SK-N-SH treated with all-trans-retinoic acid at 6 μM for 48 hours (cell line): Measurements from ENCODE around the gene PRSS21.

Source experiments
- ATAC-seq: fragments of 200-7000 bp; cut with Tn5 transposase; 3 replicates; pipeline ENCODE4 v1.9.1; 2020; ENCODE audit warnings: mild to moderate bottlenecking, moderate library complexity
- ARNTL ChIP-seq: fragments of 450-650 bp; formaldehyde crosslinking; IDR thresholded peaks from 2 replicates; pipeline ENCODE4 v1.5.0; 2020; ENCODE audit warnings: low read depth, mild to moderate bottlenecking, moderate library complexity, borderline replicate concordance
- BACH2 ChIP-seq: fragments of 250-450 bp; sonication (Bioruptor Pico); IDR thresholded peaks from 2 replicates; pipeline ENCODE4 v1.9.0; 2021; ENCODE audit warnings: mild to moderate bottlenecking, borderline replicate concordance
- CSDC2 ChIP-seq: fragments of 250-450 bp; sonication (Bioruptor Pico); IDR thresholded peaks from 2 replicates; pipeline ENCODE4 v1.5.0; 2020; ENCODE audit warnings: mild to moderate bottlenecking, moderate library complexity
- ESRRG ChIP-seq: fragments of 250-450 bp; sonication (Bioruptor Pico); IDR thresholded peaks from 2 replicates; pipeline ENCODE4 v1.6.1; 2021; ENCODE audit warnings: mild to moderate bottlenecking
- GLIS3 ChIP-seq: fragments of 250-450 bp; sonication (Bioruptor Pico); IDR thresholded peaks from 2 replicates; pipeline ENCODE4 v1.5.0; 2020; ENCODE audit warnings: mild to moderate bottlenecking, moderate library complexity
- ISL1 ChIP-seq: fragments of 250-450 bp; sonication (Bioruptor Pico); IDR thresholded peaks from 2 replicates; pipeline ENCODE4 v2.1.2; 2022; ENCODE audit warnings: mild to moderate bottlenecking, moderate library complexity
- OSR1 ChIP-seq: fragments of 250-450 bp; sonication (Bioruptor Pico); IDR thresholded peaks from 2 replicates; pipeline ENCODE4 v1.8.0; 2022; ENCODE audit warnings: moderate library complexity, mild to moderate bottlenecking, inconsistent platforms
- RARB ChIP-seq: fragments of 250-450 bp; sonication (Bioruptor Pico); IDR thresholded peaks from 2 replicates; pipeline ENCODE4 v1.8.0; 2021; ENCODE audit warnings: mild to moderate bottlenecking, moderate library complexity
- SNAI2 ChIP-seq: fragments of 250-450 bp; sonication (Bioruptor Pico); IDR thresholded peaks from 2 replicates; pipeline ENCODE4 v1.5.0; 2020; ENCODE audit warnings: mild to moderate bottlenecking, moderate library complexity
- ZC3H10 ChIP-seq: fragments of 250-450 bp; sonication (Bioruptor Pico); IDR thresholded peaks from 2 replicates; pipeline ENCODE4 v1.5.1; 2021; ENCODE audit warnings: mild to moderate bottlenecking, moderate library complexity
- ZFP30 ChIP-seq: fragments of 450-650 bp; formaldehyde crosslinking; IDR thresholded peaks from 2 replicates; pipeline ENCODE4 v1.5.0; 2022; ENCODE audit warnings: mild to moderate bottlenecking, moderate library complexity
- ZNF565 ChIP-seq: fragments of 450-650 bp; formaldehyde crosslinking; conservative IDR thresholded peaks from 2 replicates; pipeline ENCODE4 v1.5.0; 2020; ENCODE audit warnings: low read depth, mild to moderate bottlenecking, moderate library complexity
- ZNF70 ChIP-seq: fragments of 450-650 bp; formaldehyde crosslinking; IDR thresholded peaks from 2 replicates; pipeline ENCODE4 v1.5.0; 2020; ENCODE audit warnings: mild to moderate bottlenecking, moderate library complexity
- ZNF8 ChIP-seq: fragments of 450-650 bp; formaldehyde crosslinking; IDR thresholded peaks from 2 replicates; pipeline ENCODE4 v1.5.0; 2020; ENCODE audit warnings: mild to moderate bottlenecking, moderate library complexity
- TF ChIP-seq, protein P1 (sequence below): fragments of 250-450 bp; sonication (Bioruptor Pico); IDR thresholded peaks from 2 replicates; pipeline ENCODE4 v1.5.1; 2021; ENCODE audit warnings: mild to moderate bottlenecking, moderate library complexity
- TF ChIP-seq, protein P2 (sequence below): fragments of 250-450 bp; sonication (Bioruptor Pico); IDR thresholded peaks from 2 replicates; pipeline ENCODE4 v1.5.0; 2020; ENCODE audit warnings: mild to moderate bottlenecking, moderate library complexity
- TF ChIP-seq, protein P3 (sequence below): fragments of 250-450 bp; sonication (Bioruptor Pico); IDR thresholded peaks from 2 replicates; pipeline ENCODE4 v1.8.0; 2021; ENCODE audit warnings: low read depth, mild to moderate bottlenecking, moderate library complexity, borderline replicate concordance
- TF ChIP-seq, protein P4 (sequence below): fragments of 250-450 bp; sonication (Bioruptor Pico); IDR thresholded peaks from 2 replicates; pipeline ENCODE4 v1.8.0; 2020; ENCODE audit warnings: mild to moderate bottlenecking, moderate library complexity, borderline replicate concordance
- TF ChIP-seq, protein P5 (sequence below): fragments of 250-450 bp; sonication (Bioruptor Pico); IDR thresholded peaks from 2 replicates; pipeline ENCODE4 v1.5.1; 2020; ENCODE audit warnings: low read depth, mild to moderate bottlenecking, moderate library complexity

PRSS21 gene

DNA sequence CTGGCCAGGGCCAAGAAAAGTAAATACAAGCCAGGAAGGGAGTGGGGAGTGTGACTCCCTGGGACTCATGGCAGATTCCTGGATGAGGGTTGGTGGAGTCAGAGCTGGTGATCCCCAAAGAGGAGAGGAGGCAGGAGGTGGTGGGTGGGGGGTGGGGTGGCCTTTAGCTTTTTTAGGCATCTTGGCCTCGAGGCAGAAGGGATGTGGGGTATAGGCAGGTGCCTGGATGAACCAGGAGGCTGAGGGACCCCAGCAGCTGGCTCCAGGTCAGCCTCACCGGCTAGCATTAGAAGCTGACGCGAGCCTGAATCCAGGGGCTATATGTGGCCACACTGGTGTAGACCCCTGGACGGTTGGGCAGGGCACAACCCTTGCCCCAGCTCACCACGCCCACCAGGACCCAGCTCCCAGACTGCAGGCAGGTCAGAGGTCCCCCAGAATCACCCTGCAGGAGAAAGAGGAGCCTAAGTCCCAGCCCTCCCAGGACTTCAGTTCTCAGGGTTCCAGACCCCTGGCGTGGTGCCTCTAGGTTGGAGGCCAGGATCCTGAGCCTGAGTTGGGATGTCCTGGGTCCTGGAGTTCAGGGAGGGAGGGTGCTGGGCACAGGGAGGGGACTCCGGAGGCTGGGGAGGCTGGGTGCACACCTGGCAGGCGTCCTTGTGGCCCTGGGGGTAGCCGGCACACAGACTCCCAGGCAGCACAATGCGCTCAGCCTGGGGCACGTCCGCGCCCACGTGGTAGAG, 32.5 kb upstream of the PRSS21 start (continued):
- TF ChIP-seq, protein P1, sequence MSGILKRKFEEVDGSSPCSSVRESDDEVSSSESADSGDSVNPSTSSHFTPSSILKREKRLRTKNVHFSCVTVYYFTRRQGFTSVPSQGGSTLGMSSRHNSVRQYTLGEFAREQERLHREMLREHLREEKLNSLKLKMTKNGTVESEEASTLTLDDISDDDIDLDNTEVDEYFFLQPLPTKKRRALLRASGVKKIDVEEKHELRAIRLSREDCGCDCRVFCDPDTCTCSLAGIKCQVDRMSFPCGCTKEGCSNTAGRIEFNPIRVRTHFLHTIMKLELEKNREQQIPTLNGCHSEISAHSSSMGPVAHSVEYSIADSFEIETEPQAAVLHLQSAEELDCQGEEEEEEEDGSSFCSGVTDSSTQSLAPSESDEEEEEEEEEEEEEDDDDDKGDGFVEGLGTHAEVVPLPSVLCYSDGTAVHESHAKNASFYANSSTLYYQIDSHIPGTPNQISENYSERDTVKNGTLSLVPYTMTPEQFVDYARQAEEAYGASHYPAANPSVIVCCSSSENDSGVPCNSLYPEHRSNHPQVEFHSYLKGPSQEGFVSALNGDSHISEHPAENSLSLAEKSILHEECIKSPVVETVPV (CRISPR knock-in tag) = no peak
- TF ChIP-seq ARNTL (CRISPR knock-in tag) (no peak), ISL1 (CRISPR knock-in tag) (no peak), RARB (CRISPR knock-in tag) (no peak)

DNA sequence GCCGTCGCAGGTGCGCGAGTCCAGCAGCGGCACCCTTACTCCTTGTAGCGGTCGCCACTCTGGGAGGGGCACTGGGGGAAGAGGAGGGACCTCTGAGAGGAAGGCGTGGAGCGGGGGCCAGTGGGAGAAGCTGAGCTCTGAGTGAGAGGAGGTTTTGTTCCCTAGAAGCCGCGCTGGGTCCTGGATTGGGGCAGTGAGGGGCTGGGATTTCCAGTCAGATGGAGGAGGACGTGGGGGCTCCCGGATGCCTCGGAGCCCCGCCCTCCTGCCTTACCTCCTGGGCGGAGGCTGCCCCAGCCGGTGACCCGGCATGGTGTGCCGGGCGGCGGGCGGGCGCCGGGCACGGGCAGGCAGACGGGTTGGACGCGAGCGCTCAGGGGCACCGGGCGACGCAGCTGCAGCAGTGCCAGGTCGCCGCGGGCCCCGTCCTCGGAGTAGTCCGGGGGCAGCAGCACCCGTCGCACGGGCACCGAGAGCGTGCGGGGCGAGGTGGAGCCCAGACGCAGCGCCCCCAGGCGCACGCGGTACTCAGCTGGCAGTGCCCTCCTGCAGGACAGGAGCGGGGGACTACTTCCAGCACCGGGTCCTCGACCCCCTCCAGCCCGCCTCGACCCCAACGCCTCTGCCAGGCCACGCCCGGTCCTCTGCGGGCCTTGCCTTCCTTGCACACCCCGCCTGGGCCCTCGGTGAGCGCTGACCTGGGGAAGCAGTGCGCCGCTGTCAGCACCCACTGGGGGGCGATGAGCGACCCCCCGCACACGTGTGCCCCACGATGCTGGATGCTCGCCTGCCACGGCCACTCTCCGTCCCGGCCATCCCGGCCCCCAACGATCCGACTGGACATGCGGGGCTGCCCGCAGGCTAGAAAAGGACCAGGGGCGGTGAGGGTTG, 31.7 kb upstream of the PRSS21 start:
- no peak; the same call in 2 of the 3 replicates for ATAC-seq

More for the DNA sequence above, 31.7 kb upstream of the PRSS21 start:
- TF ChIP-seq ZFP30 (CRISPR knock-in tag) = no peak
- TF ChIP-seq, protein P2, sequence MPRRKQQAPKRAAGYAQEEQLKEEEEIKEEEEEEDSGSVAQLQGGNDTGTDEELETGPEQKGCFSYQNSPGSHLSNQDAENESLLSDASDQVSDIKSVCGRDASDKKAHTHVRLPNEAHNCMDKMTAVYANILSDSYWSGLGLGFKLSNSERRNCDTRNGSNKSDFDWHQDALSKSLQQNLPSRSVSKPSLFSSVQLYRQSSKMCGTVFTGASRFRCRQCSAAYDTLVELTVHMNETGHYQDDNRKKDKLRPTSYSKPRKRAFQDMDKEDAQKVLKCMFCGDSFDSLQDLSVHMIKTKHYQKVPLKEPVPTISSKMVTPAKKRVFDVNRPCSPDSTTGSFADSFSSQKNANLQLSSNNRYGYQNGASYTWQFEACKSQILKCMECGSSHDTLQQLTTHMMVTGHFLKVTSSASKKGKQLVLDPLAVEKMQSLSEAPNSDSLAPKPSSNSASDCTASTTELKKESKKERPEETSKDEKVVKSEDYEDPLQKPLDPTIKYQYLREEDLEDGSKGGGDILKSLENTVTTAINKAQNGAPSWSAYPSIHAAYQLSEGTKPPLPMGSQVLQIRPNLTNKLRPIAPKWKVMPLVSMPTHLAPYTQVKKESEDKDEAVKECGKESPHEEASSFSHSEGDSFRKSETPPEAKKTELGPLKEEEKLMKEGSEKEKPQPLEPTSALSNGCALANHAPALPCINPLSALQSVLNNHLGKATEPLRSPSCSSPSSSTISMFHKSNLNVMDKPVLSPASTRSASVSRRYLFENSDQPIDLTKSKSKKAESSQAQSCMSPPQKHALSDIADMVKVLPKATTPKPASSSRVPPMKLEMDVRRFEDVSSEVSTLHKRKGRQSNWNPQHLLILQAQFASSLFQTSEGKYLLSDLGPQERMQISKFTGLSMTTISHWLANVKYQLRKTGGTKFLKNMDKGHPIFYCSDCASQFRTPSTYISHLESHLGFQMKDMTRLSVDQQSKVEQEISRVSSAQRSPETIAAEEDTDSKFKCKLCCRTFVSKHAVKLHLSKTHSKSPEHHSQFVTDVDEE (CRISPR knock-in tag) = no peak
- TF ChIP-seq, protein P3, sequence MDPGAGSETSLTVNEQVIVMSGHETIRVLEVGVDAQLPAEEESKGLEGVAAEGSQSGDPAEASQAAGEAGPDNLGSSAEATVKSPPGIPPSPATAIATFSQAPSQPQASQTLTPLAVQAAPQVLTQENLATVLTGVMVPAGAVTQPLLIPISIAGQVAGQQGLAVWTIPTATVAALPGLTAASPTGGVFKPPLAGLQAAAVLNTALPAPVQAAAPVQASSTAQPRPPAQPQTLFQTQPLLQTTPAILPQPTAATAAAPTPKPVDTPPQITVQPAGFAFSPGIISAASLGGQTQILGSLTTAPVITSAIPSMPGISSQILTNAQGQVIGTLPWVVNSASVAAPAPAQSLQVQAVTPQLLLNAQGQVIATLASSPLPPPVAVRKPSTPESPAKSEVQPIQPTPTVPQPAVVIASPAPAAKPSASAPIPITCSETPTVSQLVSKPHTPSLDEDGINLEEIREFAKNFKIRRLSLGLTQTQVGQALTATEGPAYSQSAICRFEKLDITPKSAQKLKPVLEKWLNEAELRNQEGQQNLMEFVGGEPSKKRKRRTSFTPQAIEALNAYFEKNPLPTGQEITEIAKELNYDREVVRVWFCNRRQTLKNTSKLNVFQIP = no peak
- TF ChIP-seq SNAI2 (CRISPR knock-in tag) = no peak
- no peak for TF ChIP-seq GLIS3 (CRISPR knock-in tag)
- no peak for TF ChIP-seq ISL1 (CRISPR knock-in tag)
- TF ChIP-seq ARNTL (CRISPR knock-in tag) = no peak
- TF ChIP-seq CSDC2 = no peak
- no peak for TF ChIP-seq ESRRG (CRISPR knock-in tag)
- no peak for TF ChIP-seq ZC3H10
- TF ChIP-seq, protein P4, sequence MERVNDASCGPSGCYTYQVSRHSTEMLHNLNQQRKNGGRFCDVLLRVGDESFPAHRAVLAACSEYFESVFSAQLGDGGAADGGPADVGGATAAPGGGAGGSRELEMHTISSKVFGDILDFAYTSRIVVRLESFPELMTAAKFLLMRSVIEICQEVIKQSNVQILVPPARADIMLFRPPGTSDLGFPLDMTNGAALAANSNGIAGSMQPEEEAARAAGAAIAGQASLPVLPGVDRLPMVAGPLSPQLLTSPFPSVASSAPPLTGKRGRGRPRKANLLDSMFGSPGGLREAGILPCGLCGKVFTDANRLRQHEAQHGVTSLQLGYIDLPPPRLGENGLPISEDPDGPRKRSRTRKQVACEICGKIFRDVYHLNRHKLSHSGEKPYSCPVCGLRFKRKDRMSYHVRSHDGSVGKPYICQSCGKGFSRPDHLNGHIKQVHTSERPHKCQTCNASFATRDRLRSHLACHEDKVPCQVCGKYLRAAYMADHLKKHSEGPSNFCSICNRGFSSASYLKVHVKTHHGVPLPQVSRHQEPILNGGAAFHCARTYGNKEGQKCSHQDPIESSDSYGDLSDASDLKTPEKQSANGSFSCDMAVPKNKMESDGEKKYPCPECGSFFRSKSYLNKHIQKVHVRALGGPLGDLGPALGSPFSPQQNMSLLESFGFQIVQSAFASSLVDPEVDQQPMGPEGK (CRISPR knock-in tag) = no peak
- TF ChIP-seq ZNF70 (CRISPR knock-in tag) = no peak
- TF ChIP-seq BACH2 = no peak
- no peak for TF ChIP-seq RARB (CRISPR knock-in tag)
- no peak for TF ChIP-seq OSR1
- no peak for TF ChIP-seq ZNF8 (CRISPR knock-in tag)
- TF ChIP-seq, protein P5, sequence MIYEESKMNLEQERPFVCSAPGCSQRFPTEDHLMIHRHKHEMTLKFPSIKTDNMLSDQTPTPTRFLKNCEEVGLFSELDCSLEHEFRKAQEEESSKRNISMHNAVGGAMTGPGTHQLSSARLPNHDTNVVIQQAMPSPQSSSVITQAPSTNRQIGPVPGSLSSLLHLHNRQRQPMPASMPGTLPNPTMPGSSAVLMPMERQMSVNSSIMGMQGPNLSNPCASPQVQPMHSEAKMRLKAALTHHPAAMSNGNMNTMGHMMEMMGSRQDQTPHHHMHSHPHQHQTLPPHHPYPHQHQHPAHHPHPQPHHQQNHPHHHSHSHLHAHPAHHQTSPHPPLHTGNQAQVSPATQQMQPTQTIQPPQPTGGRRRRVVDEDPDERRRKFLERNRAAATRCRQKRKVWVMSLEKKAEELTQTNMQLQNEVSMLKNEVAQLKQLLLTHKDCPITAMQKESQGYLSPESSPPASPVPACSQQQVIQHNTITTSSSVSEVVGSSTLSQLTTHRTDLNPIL (CRISPR knock-in tag) = no peak
- no peak for TF ChIP-seq ZNF565 (CRISPR knock-in tag)
